HG02884 (cell line): Measurements from ENCODE around the gene RSPRY1.

Experiments used
- ATAC-seq: cut with Tn5 transposase; IDR thresholded peaks from one replicate; pipeline ENCODE4 v1.9.1; 2021; ENCODE audit warnings: mild to moderate bottlenecking, moderate library complexity; ENCODE audit not compliant: unreplicated experiment

The RSPRY1 gene

DNA sequence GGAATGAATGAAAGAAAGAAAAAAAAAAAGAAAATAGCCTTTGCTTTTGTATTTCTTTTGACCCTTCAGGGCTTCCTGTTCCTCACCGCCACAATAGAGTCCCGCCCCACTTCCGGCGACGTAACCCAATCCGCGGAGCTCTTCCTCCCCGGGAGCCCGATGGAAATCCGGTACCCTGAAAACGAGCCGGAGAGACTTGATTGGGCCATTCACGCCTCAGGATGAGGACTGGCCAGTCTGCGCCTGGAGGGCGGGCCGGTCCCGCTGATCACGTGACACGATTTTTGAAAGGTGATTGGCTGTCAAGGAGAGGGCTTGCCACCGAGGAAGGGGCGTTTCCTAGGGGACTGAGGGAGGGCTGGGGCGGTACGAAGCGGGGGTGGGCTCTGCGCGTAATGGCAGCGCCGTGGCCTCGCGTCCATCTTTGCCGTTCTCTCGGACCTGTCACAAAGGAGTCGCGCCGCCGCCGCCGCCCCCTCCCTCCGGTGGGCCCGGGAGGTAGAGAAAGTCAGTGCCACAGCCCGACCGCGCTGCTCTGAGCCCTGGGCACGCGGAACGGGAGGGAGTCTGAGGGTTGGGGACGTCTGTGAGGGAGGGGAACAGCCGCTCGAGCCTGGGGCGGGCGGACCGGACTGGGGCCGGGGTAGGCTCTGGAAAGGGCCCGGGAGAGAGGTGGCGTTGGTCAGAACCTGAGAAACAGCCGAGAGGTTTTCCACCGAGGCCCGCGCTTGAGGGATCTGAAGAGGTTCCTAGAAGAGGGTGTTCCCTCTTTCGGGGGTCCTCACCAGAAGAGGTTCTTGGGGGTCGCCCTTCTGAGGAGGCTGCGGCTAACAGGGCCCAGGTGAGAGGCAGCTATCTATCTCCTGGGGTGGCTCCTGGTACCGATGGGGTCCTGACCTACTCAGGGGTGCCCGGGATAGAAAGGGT, at the start of gene RSPRY1, which contains the start of gene PSME3IP1:
Gene RSPRY1, plus strand, starts transcription at position 385 of the 927 bp plus-strand sequence. CDS start 18,330 bp downstream, outside the sequence.
Gene PSME3IP1, minus strand, starts transcription at position 95 of the 927 bp plus-strand sequence. CDS start 12,185 bp downstream, outside the sequence.
- ATAC-seq: peak; percentile 81

DNA sequence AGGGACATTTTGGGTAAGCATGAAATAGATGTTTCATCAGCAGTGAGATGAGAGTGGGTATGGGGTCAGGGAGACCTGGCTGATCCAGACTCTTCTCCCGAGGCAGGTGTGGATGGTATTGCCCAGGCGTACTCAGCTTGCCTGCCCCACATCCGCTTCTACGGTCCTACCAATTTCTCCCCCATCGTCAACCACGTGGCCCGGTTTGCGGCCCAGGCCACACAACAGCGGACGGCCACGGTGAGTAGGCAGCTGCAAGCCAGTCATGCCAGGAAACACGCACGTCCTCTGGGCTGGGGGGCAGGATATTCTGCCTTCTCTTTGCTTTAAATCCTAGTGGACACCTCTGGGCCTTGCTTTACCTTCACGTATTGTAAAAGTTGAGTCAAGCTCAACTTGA, 49.1 kb upstream of the RSPRY1 start:
- ATAC-seq: no peak

DNA sequence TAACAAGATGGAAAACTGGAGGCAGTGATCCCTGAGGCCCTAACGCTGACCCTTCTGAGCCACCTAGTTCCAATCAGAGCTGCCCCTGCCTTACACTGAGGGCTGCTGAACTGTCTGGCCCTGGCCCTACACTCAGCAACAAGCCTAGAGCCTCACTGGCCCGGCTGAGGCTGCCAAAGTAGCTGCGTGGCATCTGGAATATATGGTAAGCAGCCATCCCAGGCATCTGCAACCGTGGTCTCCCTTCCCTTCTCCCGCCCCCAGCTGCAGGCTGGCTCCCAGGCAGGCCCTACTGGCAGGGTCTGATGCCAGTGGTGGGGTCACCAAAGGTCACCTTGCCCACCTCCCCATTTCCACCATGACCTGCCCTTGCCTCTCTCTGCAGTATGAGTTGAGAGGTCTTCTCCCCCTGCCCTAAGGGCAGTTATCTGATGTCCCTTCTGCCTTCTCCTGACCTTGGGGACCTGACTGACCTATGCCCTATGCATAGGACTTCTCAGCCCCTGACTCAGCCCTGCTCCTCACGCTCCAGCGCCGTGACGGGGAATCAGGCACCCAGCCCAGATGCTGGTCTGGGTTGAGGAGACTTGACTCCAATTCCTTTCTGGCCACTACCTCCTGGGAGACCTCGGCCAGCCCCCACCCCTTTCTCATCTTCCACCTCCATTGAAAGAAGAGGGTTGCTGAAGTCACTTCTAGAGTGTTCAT, 48.4 kb upstream of the RSPRY1 start:
- no peak for ATAC-seq

DNA sequence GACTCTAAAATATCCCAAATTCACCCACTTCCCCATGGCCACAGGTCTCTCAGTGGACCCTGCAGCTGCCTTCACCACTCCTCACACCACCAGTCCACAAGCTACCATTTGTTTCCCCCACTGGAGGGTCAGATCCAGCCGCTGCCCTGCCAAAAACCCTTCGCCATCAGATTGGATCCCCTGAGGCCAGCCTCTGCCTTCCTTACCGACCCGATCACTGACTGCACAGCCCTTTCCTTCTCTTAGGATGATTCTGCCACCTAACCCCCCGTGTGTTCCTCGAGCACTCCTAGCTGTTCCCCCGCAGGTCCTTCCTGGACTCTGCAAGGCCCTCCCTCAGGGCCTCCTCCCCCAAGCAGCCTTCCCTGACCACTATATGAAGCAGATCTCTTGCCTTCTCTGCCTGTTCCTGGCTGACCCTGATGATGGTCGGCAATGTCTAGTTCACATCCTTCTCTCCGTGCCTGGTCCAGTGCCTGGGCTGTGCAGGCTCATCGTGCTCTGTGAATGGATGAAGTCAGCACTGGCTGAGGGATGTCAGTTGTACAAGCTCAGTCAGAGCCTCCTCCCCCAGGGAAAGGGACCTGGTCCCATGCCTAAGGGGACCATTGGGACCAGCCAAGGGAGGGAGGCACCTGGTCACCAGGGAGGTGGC, 47.7 kb upstream of the RSPRY1 start:
- ATAC-seq: no peak

DNA sequence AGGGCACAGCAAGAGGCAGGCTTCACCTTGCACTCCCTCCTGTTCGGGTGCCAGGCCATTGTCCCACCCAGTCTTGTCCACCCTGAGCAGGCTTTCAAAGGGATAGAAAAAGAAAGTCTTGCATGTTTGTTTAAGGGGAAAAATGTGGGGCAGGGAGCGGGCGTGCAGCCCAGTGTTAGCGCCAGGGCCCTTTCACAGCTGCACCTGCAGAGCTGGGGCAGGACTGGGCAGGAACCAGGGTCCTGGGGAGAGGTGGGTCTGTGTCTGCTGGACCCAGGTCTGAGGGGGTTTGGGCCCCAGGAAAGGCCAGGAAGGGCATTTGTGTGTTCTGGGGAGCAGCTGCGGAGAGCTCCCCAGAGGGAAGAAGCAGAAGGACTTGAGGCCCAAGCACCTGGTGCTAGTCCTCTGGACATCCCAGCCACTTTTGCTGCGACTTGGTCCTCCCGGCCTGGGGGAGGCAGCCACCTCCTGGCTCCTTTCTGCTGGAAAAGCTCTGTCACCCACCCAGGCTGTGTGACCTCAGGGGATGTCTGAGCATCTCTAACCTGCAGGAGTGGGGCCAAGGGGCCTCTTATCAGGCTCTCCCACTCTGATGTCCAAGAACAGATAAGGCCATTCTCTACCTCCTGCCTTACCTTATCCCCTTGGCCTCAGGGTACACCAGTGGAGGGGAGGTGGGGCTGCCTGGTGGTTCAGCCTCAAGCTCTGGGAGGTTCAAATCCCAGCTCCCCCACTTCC, 45.0 kb upstream of the RSPRY1 start:
- ATAC-seq: no peak

DNA sequence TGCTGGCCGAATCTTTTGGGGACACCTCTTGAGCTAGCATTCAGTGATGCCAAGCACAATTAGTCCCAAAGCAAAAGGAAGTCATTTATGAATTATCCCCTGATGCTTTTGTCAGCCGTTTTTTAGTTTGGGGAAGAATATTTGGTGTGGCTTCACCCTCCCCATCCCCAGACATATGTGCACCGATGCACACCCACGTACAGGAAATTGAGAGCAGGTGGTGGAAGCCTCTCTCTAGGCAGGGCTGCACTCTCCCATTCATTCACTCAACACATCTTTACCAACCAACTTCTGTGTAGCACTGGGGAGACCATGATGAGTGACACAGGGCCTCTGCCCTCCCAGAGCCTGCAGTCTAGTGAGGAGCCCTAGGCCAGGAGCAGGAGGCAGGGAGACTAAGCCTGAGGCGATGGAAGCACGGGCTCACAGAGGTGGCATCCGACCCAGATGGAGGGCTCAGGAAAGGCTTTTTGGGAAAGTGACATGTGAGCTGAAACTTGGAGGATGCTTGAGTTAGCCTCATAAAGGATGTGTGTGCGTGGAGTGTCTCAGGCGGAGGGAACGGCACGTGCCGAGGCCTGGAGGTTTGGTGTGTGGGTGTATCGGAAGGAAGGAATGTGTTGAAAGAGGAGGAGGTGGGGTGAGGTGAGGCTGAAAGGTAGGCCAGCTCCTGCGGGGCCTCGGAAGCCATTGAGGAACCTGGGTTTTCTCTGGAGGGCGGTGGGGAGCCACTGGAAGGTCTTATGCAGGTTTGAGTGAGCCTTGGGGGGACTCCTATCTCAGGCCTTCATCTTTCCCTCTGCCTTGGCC, 44.1 kb upstream of the RSPRY1 start:
- ATAC-seq: no peak

DNA sequence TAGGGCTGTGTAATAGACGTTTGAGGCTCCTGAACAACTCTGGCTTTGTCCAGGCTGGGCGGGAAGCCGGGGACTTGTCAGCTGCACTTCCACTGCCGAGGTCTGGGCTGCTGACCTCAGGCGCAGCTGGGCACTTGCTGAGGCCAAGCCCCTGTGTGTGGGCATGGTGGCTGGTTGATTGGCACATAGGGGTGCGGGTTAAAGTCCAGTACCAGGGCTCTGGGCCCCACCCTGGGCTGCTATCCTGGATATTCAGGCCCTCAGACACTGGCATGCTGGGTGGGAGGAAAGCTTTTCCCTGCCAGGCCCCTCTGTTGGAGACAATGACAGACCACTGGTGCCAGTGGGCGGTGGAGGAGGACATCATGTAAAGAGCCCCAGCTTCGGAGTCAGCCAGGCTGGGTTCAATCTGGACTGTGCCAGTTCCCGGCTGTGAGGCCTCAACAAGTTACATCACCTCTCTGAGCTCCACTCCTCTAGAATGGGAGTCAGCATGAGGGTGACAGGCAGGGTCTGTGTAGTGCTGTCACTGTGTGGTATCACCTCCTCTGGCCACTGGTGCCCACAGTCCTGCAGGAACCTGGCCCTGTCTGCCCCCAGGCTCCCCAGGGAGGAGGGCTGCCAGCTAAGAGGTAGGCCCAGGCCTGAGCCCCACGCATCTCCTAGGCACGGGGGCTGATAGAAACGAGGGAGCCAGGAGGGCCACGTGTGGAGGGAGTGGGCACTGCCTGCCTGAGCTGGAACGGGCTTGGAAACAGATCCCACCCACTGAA, 42.8 kb upstream of the RSPRY1 start:
- ATAC-seq: no peak

DNA sequence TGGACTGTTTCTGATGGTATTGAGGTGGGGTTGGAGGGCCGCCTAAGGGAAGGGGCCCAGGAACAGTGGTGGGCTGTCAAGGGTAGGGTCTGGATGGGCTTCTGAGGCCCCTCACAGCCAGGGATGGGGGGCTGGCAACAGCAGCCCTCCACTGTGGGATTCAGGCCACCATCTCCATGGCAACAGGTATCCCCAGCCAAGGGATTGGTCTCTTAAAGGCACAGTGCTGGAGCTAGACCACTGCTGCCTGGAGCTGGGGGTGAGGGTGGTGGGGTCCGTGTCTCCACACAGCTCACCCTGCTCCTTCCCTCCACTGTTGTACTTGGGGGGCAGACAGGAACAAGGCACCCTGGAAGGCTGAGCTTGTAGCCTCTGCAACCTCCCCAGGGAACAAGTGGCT, 42.1 kb upstream of the RSPRY1 start:
- no peak for ATAC-seq

DNA sequence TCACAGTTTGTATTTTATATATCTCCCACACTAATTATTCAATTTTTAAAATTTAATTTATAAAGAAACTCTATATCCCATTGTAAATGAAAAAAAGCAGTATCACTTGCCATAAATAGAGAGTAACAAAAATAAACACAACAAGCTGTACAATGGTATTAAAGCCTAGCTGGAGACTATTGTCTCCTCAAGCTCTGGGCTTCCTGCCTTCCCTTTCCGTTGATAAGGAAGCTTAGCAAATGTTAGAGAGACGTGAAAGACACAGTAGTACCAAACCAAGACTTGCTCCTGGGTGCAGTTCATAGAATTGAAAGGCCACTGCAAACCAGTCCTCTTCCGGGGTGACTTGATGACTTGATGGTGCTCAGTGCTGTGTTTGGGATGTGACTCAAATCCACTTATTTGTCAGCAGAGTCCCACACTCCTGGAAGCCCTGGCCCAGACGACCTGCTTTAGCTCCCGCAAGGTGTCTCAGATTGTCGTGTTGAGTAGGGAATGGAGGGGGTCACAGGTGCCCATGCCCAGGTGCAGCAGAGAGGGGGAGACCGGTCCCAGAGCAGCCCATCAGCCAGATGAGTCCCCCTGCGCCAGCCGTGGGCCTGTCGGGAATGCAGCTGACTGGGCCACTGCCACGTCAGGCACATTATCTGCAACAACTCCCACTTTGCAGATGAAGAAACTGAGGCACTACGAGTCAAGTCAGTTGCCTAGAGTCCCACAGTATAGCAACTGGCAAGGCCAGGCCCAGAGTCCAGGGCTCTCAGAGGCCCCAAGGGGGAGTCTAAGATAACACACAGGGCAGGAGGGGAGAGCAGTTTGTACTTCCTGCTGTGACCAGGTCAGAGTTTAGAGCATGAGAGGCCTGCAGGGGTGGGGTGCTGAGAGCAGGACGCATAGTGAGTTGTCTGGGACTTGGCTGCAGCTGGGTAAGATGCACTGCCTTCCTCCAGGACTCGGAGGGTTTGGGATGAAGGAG, 40.8 kb upstream of the RSPRY1 start:
- ATAC-seq: no peak

DNA sequence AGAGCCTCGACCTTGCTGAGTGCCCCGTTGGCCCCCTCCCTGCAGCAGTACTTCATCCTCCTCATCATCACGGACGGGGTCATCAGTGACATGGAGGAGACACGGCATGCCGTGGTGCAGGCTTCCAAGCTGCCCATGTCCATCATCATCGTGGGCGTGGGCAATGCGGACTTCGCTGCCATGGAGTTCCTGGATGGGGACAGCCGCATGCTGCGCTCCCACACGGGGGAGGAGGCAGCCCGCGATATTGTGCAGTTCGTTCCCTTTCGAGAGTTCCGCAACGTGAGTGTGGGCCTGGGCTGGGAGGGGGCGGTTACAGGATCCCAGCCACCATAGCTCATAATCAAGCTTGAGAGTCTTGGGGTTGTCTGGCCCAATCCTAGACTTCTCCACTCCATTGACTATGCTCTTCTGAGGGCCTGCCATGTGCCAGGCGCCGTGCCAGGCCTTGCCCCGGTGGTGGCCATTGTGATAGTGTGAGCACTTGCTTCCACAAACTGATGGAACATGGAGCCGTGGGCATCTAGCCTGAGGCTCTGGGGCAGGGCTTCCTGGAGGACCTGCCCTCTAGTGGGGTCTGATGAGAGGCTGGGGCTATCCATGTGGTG, 40.0 kb upstream of the RSPRY1 start:
- ATAC-seq: no peak

DNA sequence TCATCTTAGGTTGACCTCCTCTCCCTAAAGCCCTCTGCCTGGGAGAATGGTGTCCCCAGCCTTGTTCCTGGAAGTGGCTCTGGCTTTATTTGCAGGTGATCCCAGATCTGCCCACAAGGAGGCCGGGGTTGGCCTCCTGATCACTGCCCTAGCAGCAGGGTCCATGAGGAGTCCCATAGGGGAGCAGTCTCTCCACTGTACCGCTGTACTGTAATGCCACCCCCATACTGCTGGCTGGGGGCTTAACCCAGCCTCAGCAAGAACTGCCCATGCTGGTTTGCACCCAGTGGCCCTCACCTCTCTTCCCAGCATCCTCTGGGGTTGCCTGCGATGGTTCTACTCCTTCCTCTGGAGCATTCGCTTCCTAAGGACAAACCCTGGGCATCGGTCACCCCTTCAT, 39.4 kb upstream of the RSPRY1 start:
- no peak for ATAC-seq

DNA sequence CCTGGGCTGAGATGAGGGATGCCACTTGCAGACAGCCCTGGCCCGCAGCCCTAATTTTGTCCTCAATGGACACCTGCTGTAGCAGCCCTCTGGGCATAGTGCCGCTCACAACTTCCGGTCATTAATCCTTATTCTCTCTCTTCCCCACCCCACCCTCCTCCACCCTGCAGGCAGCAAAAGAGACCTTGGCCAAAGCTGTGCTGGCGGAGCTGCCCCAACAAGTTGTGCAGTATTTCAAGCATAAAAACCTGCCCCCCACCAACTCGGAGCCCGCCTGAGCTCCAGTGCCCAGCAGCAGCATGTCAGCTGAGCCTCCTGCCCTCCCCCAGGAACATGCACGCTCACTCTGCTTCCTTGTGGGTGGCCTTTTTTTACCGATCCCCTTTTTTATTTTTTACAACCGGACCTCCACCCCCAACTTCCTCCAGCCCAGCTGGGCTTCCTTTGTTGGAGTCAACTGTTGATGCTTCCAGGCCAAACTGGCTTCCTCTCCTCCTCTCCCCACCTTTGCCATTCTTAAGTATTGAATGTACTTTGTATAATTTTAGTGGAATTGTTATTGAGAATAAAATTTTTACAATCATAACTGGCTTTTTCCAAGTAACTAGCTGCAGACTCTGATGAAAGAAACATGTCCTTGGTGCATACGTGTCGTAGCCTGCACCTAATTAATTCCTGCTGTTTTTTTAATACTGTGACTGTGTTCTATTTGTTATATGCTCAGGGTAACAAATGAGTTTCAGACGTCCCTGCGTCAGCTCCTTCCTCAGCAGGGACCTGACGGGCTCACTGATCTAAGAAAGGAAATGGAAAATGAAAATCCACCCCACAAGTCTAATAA, 38.5 kb upstream of the RSPRY1 start:
- no peak for ATAC-seq

DNA sequence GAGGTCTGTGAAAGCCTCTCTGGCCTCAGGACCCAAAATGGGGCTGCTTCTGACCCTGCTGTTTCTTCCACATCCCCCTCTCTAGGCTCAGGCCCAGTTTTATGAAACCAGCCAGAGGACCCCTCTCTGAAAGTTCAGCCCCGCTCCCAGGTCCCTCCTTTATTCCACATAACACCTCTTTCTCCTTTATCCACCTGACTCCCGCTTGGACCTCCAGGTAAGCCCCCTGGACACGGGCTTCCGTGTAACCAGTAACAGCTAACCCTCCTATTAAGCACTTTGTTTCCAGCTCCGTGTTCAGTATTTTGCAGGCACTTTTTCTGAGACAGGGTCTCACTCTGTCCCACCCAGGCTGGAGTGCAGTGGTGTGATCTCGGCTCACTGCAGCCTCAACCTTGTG, 37.6 kb upstream of the RSPRY1 start:
- no peak for ATAC-seq

DNA sequence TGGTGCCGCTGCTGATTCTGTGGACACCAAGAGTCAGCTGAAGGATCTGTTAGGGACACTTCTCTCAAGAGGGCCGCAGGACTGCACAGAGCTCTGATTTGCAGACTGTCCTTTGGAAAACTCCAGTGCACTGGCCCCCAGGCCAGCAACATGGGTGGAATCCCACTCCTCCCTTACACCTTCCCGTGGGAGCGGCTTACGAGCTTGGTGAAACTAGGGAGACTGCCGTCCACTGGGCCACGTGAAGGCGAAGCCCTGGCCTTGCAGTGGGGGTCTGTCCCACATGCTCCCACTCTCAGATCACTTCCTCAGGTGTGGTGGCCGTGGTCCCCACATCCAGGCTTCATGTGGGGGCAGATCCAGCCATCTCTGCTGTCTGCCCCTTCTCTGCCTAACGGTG, 36.7 kb upstream of the RSPRY1 start:
- ATAC-seq: no peak

DNA sequence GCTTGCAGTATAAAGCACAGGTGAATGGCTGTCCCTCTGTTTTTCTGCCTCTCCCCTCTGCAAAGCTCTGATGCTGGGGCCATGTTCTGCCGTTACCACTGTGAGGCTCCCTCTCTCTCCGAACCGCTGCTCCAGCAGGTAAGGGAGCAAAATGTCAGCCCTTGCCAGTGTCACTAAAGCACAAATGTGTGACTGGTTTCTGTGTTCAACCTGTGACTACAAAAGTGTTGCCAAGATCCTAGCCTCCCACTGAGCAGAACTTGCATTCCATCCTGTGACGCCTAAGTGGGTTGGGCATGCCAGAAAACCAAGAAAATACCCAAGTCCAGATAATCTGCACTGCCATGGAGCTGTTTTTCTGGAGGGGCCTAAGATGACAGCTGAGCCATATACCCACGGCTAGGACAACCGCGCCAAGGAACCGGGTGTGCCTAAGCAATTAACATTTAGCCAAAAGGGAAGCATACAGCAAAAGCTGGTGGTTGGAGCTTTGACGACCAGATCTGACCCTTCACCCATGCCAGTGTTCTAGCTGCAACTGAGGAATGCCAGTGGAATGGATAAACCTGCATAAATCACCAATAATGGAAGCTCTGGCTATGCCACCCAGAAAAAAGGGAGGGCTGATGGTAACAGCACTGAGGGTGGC, 35.3 kb upstream of the RSPRY1 start:
- no peak for ATAC-seq

DNA sequence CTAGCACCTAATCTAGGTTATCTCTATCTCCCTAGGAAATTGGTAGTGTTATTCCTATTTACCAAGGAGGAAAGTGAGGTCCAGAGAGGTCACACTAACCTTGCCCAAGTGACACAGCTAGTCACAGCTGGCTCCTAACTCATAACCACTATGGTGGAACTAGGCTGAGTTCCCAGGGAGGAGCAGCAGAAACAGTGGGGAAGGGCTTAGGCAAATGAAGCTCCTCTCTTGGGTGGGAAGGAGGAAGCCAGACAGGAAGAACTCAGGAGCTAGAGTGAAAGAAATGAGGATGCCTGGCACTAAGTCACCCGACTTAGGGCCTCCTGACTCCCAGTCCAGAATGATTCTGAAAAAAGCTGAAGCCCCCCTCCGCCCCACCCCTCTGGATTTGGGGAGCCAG, 34.8 kb upstream of the RSPRY1 start:
- no peak for ATAC-seq
